GM21619 (cell line): ENCODE data around the gene TMA16.
"Not testable (repeated sequence)": the region's sequence is repeated elsewhere in the genome, so short reads cannot be mapped to it uniquely, and the experiment has no call there.

Experiments used
- ATAC-seq: cut with Tn5 transposase; IDR thresholded peaks from one replicate; pipeline ENCODE4 v1.9.1; 2021; ENCODE audit not compliant: unreplicated experiment

Gene TMA16

DNA sequence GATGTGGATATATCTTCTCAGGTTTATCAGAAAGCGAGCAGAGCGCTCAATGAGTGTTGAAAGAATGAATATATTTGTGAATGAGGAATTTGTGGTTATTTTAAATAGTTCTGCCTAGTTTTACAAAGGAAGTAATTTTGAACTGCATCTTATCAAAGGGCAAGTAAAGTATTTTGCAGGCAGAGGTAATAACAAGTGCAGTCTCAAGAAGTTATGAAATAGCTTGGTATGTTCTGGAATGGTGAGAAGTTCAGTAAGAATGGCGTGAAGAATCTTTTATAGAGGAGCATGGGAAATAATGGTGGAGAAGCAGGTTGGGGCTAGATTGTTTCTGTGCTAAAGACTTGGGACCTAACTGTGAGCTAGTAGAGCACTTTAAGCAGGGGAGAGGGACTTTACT is 10.9 kb downstream of the TMA16 start:
- no peak for ATAC-seq

GRCh38 chr4:163515198-163515597 is 20.7 kb downstream of the TMA16 start:
- ATAC-seq = no peak

DNA sequence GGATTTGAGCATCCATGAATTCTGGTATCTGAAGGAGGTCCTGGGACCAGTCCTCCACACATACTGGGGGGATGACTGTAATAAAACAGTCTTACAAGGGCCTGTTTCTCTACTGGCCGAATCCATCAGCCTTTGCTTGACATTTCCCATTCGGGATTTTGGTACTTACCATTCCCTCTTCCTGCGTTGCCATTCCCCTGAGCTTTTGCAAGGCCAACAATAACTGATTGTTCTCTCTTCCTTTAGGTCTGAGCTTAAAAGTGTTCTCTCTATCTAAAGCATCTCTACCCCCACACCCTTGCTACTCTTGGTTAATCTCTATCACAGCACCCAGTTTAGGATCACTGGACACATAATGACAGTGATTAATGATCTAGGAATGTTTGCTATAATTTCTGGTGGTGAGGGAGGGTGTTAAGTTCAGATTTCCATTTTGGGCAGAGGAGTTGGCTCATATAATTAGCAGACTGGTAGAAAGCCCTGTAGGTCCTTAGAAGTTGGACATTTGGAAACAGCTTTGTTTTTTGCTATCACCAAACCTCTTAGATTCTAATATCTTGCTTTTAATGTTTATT is 29.4 kb downstream of the TMA16 start:
- ATAC-seq = no peak

DNA sequence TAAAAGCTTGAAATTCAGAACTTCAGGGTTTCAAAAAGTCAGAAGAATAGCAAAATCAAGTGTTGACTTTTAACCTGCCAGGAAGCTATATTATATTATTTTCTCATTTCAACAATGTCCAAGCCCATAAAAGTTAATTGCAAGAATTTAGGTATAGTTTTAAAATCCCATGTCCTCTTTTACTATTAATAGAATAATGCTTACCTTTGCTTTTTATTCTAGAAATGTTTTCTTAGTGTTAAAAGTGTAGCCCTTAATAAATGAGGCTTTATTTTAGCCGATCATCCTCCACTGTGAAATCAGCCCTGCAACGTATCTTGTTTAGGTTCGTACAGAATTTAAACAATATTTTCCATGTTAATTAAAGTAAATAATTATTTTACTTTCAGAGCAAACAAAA is 31.5 kb downstream of the TMA16 start:
- no peak for ATAC-seq

DNA sequence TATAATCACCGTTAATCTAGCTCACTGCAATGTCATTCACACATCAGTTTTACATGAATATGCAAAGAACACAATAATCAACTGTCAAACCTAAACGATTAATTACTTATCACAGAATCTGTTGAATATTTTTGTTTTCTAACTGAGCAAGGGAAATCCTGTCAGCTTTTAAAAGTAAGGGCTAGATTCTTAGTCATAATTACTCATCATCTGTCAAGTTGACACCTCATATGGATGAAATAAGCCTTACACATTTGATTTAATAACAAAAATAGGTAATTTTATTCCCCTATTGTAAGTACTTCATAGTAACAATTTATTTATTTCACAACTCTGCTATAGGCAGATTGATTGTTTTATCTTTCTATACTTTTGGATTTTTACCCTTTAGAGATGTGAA is 32.7 kb downstream of the TMA16 start:
- ATAC-seq = no peak

- no peak for ATAC-seq
These were observed 34.2 kb downstream of the TMA16 start for GRCh38 chr4:163528653-163529052.

GRCh38 chr4:163534056-163534455 is 39.6 kb downstream of the TMA16 start:
- ATAC-seq = no peak

- ATAC-seq = no peak
These were observed 41.2 kb downstream of the TMA16 start for GRCh38 chr4:163535657-163536056.

GRCh38 chr4:163536091-163536490 is 41.6 kb downstream of the TMA16 start:
- ATAC-seq = no peak

DNA sequence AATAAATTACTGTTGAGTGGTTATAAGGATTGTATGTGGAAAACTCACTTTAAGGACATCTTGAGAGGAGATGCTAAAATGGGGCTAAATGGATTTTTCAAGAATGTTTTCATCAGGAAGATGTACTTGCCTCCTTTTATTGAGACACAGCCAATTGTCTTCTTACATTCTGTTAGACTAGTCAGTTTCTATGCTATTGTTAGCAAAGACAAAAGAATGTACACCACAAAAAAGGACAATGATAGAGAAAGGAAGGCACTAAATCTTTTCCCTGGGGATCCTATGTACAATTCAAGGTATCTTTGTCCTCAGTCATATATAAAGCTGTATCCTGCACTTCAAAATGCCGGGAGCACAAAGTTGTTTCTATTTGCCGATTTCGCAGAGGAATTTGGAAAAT is 42.6 kb downstream of the TMA16 start:
- no peak for ATAC-seq

DNA sequence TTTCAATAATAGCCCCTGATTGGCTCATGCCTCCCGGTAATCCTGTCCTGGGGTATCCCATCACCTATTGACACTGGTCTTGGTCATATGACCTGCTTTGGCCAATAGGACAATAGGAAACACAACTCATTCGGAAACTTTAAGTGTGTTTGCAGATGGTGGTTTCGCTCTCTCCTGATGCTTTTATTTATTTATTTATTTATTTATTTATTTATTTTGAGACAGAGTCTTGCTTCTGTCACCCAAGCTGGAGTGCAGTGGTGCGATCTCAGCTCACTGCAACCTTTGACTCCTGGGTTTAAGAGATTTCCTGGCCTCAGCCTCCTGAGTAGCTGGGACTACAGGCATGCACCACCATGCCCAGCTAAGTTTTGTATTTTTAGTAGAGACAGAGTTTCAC is 44.3 kb downstream of the TMA16 start:
- ATAC-seq = not testable (repeated sequence)

DNA sequence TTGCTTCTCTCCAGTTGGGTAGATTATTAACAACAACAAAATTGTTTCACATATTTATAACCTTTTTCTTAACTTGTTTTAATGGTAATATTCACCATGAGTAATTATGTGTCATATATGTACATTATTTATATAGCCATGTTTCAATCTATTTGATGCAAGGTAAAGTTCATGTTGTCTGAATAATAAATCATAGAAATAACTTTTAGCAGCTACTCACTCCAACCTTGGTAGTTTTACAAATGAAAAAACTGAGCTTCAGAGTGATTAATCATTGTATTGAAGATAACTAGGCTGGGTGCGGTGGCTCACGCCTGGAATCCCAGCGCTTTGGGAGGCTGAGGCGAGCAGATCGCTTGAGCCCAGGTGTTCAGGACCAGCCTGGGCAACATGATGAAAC is 46.0 kb downstream of the TMA16 start:
- ATAC-seq = no peak

- no peak for ATAC-seq
These were observed 46.5 kb downstream of the TMA16 start for GRCh38 chr4:163540977-163541376.

GRCh38 chr4:163542275-163542674 is 47.8 kb downstream of the TMA16 start:
- ATAC-seq = no peak

GRCh38 chr4:163544407-163545038 is 50.0 kb downstream of the TMA16 start:
- ATAC-seq = peak; percentile 86

GRCh38 chr4:163548481-163549243 is 54.2 kb downstream of the TMA16 start:
- ATAC-seq = peak; percentile 29

- ATAC-seq = no peak
These were observed 56.4 kb downstream of the TMA16 start for GRCh38 chr4:163550869-163551267.

GRCh38 chr4:163553146-163553545 is 58.7 kb downstream of the TMA16 start:
- ATAC-seq = no peak

GRCh38 chr4:163554870-163555465 is 60.5 kb downstream of the TMA16 start:
- ATAC-seq = no peak

GRCh38 chr4:163556177-163556576 is 61.7 kb downstream of the TMA16 start:
- no peak for ATAC-seq

- ATAC-seq = no peak
These were observed 62.3 kb downstream of the TMA16 start for GRCh38 chr4:163556650-163557391.
